Measurements from ENCODE around the gene CASQ2.

GRCh38 chr1:115781343-115781742 lies 12.8 kb upstream of the CASQ2 start:
- TF ChIP-seq, protein P1, sequence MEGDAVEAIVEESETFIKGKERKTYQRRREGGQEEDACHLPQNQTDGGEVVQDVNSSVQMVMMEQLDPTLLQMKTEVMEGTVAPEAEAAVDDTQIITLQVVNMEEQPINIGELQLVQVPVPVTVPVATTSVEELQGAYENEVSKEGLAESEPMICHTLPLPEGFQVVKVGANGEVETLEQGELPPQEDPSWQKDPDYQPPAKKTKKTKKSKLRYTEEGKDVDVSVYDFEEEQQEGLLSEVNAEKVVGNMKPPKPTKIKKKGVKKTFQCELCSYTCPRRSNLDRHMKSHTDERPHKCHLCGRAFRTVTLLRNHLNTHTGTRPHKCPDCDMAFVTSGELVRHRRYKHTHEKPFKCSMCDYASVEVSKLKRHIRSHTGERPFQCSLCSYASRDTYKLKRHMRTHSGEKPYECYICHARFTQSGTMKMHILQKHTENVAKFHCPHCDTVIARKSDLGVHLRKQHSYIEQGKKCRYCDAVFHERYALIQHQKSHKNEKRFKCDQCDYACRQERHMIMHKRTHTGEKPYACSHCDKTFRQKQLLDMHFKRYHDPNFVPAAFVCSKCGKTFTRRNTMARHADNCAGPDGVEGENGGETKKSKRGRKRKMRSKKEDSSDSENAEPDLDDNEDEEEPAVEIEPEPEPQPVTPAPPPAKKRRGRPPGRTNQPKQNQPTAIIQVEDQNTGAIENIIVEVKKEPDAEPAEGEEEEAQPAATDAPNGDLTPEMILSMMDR (IDR thresholded peaks at IDR 0.05) = no peak
- TF ChIP-seq POLR2A (IDR thresholded peaks at IDR 0.05) = no peak
